ENCODE data around the gene TRIO. TPM values are rescaled to one million over a fixed set of nuclear protein-coding genes. Genes with fewer than 3 reads are reported as not detected.

TRIO gene
- total and polyA plus RNA-seq, 11 donors: 35.2 to 99.1 (median 58.4) TPM

GRCh38 chr5:14263699-14264098, 120.6 kb downstream of the TRIO start:
- Histone ChIP-seq H3K4me3 (no peak overlapping the region), H3K36me3 (no peaks in the 10 kb centered on the region), H3K27ac (no peak overlapping the region), H3K27me3 (no peaks in the 10 kb centered on the region), H3K9me3 (no peaks in the 10 kb centered on the region), H3K4me1 (peaks cover 4 to 73% (median 47%) of the 10 kb centered on the region in 12 donors)
- WGBS, 4 donors: 59 to 77% (median 67%) methylated on average over 2 of the region's 2 CpGs
- TF ChIP-seq POLR2A (IDR thresholded peaks at IDR 0.05) (no peak), CTCF (IDR thresholded peaks at IDR 0.05) (no peak)
- ATAC-seq: no peak
- intact Hi-C loops (cut with DNase I): loop anchor here in 3 of 10 donors (2.0 to 10.0 kb wide), 4 partner anchors 51 to 121 kb away; partner anchors contain the start of gene TRIO (in 1 of the 3)
- DNase-seq: no peak

- TF ChIP-seq CTCF (IDR thresholded peaks at IDR 0.05) (no peak), POLR2A (IDR thresholded peaks at IDR 0.05) (peak in 1 of 2 donors; percentile 28)
- DNase-seq: peak; percentile 89 to 95 (median 93)
- Histone ChIP-seq H3K36me3 (no peaks in the 10 kb centered on the region), H3K4me3 (peak overlapping the region in 9 of 12 donors; percentile 4 to 45 (median 27)), H3K4me1 (peaks cover 12 to 73% (median 49%) of the 10 kb centered on the region in 12 donors), H3K27ac (peak overlapping the region in 6 of 12 donors; percentile 1 to 38 (median 10)), H3K27me3 (no peaks in the 10 kb centered on the region), H3K9me3 (no peaks in the 10 kb centered on the region)
- 4 to 5% (median 4%) methylated on average over 26 of the region's 26 CpGs for WGBS, 4 donors
- ATAC-seq: peak; percentile 89 to 95 (median 94)
- intact Hi-C loops (cut with DNase I): loop anchor here in 7 of 10 donors (2.0 to 10.0 kb wide), 9 partner anchors 52 to 272 kb away; partner anchors contain the start of gene TRIO (in 2 of the 7)
These were observed 121.6 kb downstream of the TRIO start for GRCh38 chr5:14264605-14265316.

GRCh38 chr5:14265570-14265969, 122.4 kb downstream of the TRIO start:
- H3K4me3 ChIP-seq: no peak overlapping the region
- WGBS, 4 donors: 79 to 91% (median 90%) methylated on average over 2 of the region's 2 CpGs
- H3K27ac ChIP-seq: no peak overlapping the region
- no peak for ATAC-seq
- intact Hi-C loops (cut with DNase I): loop anchor here in 7 of 10 donors (2.0 to 10.0 kb wide), 8 partner anchors 61 to 273 kb away; partner anchors contain the start of gene TRIO (in 2 of the 7)
- H3K9me3 ChIP-seq: no peaks in the 10 kb centered on the region
- no peaks in the 10 kb centered on the region for H3K27me3 ChIP-seq
- no peak for DNase-seq
- peaks cover 15 to 74% (median 54%) of the 10 kb centered on the region in 12 donors for H3K4me1 ChIP-seq
- no peak for TF ChIP-seq CTCF (IDR thresholded peaks at IDR 0.05)
- TF ChIP-seq POLR2A (IDR thresholded peaks at IDR 0.05): no peak
- H3K36me3 ChIP-seq: no peaks in the 10 kb centered on the region

- WGBS, 4 donors: 92 to 94% (median 93%) methylated on average over 4 of the region's 4 CpGs
- intact Hi-C loops (cut with DNase I): loop anchor here in 5 of 10 donors (5.0 to 10.0 kb wide), 6 partner anchors 61 to 274 kb away; partner anchors contain the start of gene TRIO (in 1 of the 5)
- DNase-seq (no peak), ATAC-seq (no peak)
- H3K27me3 ChIP-seq: no peaks in the 10 kb centered on the region
- no peaks in the 10 kb centered on the region for H3K9me3 ChIP-seq
- no peak overlapping the region for H3K4me3 ChIP-seq
- no peak overlapping the region for H3K27ac ChIP-seq
- H3K36me3 ChIP-seq: peaks cover 0 to 4% (median 0%) of the 10 kb centered on the region in 9 donors
- TF ChIP-seq POLR2A (IDR thresholded peaks at IDR 0.05) (no peak), CTCF (IDR thresholded peaks at IDR 0.05) (no peak)
- H3K4me1 ChIP-seq: peaks cover 15 to 78% (median 55%) of the 10 kb centered on the region in 12 donors
These were observed 123.0 kb downstream of the TRIO start for GRCh38 chr5:14266171-14266570.
